ENCODE results near the gene SAMSN1.

- TF ChIP-seq CREB1 (CRISPR knock-in tag; IDR thresholded peaks at IDR 0.05; ENCODE audit: low read depth), result no peak
- no peak for TF ChIP-seq CTCF (conservative IDR thresholded peaks at IDR 0.05; ENCODE audit: low read depth in 2 of 2)
- no peak for TF ChIP-seq EZH2 (IDR thresholded peaks at IDR 0.05; ENCODE audit: low read depth, unreplicated experiment)
- TF ChIP-seq JUNB (IDR thresholded peaks at IDR 0.05; ENCODE audit: unreplicated experiment), result no peak
- TF ChIP-seq ETS1 (IDR thresholded peaks at IDR 0.05), result no peak
- no peak for TF ChIP-seq EZH2phosphoT487 (IDR thresholded peaks at IDR 0.05; ENCODE audit: unreplicated experiment)
- TF ChIP-seq REST (IDR thresholded peaks at IDR 0.05; ENCODE audit: unreplicated experiment), result no peak
Observed at GRCh38 chr21:14493731-14494130, 52.4 kb downstream of the SAMSN1 start.
